ENCODE data around the gene ATP10A.

Gene ATP10A

DNA sequence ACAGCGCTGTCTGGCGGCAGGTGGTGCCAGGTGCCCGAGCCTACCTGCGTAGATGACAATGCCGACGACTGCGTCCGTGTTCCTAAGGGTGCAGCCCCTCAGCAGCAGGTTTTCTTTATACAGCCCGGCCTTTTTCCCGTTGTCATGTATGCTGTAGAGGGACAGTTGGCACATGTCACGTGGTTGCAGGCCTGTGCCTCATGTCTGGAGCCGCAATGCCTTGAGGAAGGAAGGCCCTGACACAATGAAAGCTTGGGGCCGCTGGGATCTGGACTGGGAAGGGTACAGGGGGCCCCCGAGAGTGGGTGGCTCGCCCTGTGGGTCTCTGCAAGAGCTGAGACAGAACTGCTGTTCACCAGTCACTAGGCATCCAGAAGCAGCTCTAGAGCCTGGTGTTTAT lies 136.0 kb downstream of the ATP10A start:
- in situ Hi-C loops (cut with HindIII; ENCODE audit: low sequenced_read_pairs), result no loop called here

DNA sequence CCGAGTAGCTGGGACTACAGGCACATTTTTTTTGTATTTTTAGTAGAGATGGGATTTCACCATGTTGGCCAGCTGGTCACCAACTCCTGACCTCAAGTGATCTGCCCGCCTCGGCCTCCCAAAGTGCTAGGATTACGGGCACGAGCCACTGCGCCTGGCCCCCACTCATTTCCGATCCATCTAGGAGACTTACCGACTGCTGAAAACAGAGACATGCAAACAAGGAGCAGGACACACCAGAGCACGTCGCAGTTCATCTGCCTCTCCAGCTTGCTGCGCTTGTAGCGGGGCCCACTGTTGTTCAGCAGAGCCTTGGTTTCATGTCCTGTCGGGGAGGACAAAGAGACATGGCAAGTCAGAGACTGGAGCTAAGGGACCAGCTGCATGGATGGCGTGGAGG lies 137.4 kb downstream of the ATP10A start:
- in situ Hi-C loops (cut with HindIII; ENCODE audit: low sequenced_read_pairs), result no loop called here

DNA sequence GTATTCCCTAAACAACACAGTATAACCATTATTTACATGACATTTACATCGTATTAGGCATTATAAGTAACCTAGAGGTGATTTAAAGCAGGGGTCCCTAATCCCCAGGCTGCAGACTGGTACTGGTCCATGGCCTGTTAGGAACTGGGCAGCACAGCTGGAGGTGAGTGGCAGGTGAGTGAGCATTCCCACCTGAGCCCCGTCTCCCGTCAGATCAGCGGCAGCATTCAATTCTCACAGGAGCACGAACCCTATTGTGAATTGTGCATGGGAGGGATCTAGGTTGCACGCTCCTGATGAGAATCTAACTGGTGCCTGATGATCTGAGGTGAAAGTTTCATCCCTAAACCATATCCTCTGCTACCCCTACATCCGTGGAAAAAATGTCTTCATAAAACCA lies 138.2 kb downstream of the ATP10A start:
- in situ Hi-C loops (cut with HindIII; ENCODE audit: low sequenced_read_pairs), result no loop called here

DNA sequence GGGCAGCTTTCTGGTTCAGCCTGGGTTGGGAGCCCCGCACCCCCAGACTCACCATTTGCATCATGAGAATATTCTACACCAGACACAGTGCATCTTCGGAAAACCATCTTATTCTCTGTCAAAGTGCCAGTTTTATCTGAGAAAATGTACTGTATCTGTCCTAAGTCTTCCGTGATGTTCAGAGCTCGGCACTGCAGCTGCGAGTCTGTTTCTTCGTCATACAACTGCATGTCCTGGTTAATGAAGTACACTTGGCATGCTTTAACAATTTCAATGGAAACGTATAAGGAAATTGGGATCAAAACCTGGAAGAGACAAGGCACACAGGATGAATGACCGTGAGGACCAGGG lies 141.5 kb downstream of the ATP10A start:
- in situ Hi-C loops (cut with HindIII; ENCODE audit: low sequenced_read_pairs), result no loop called here

DNA sequence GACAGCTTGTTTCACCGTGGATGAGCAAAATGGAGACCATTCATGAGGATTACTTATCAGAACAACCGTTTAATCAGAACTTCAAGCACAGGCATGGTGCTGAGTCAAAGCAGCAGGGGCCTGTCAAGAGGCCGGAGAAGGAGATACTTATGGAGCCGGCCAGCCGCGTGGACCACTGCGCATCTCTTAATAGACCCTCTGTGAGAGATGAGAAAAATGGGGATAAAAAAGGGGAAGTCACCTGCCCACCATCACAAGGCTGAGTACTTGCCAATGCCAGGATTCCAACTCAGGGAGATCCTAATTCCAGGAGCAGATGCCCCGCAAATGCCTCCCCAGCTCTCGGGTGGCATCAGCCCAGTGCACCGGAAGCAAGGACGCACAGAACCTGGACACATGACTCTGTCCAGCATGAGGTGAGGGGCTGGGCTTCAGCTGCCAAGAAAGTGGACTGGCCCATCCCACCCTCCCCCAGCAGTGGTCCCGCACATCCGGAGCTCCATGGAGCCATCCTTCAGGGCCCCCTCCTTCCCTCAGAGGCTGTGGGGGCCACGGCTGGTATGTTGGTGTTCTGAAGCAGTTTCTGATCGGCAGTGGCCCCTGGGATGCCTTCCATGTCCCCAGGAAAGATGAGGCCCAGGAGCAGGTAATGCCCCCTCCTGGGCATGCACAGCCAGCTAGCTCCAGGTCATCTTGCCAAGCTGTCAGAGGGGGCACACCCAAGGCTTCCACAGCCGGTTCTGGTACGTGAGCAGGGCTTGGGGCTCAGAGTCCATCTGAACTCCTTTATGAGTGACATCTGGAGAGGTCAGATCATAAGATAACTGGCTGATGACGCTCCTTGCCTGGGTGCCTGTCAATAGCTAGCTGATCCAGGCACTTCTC lies 143.8 kb downstream of the ATP10A start:
- in situ Hi-C loops (cut with HindIII; ENCODE audit: low sequenced_read_pairs), result no loop called here

DNA sequence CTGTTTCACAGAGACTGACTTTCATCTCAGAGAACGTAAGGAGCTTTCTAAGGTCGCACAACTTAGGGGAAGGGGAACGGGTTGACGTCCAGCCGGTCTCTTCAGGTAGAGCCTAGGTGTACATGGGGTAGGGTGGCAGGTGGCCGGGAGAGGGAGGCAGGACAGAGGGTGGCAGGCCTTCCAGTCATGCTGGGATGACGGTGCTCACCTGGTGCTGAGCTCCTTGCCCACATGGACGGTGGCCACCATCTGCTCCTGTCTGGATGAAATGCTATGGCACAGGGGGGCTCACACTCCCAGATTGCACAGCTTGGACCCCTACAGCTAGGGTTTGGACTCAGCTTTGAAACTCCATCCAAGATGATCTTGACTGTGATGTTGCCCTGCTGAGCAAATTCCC lies 144.5 kb downstream of the ATP10A start:
- in situ Hi-C loops (cut with HindIII; ENCODE audit: low sequenced_read_pairs), result no loop called here

DNA sequence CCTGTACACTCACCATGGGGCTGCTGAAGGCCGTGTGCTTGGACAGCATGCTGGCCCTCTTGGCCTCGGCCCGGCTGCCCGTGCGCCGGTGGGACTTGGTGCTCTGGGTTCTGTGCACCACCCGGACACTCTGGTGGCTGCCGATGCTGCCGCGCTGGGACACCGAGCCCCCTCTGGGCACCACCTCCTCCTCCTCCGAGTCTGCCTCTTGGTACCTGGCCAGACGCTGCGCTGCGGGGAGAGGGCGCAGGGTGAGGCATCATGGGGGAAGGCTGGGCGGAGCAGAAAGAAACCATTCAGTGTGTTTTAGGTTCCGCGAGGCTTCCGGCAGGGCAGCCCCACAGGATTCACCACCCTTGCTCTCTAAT lies 145.0 kb downstream of the ATP10A start:
- in situ Hi-C loops (cut with HindIII; ENCODE audit: low sequenced_read_pairs), result no loop called here

DNA sequence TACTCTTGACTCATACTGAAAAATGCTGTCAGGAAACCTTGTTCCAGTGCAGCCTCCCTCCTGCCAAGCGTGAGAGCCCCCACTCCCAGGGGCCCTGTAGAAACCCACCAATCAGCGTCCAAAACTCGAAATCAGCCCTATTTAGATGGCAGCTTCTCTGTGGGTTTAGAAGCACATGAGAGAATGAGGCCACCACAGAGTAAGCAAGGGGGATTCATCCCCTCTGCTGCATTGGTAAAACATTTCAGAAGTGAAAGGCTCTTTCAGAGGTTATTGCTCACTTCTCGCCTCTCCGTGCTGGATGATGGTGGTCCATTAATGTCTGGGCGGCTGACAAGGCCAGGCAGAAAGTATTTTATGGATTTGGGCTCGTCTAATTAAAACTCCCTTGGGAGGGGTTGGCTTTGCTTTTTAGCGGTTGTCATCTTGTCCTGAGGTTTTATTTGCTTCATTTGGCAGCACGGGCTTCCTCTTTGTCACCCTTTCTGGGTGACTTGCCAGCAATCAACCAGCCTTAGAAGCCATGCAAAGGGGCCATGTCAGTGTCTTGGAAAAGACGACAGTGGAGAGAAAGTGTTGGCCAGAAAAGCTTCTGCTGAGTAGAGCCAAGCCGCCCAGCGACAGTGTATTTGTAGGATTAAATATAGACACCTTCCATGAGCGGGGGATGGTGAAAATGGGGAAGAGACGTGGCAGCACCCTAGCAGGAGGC lies 145.5 kb downstream of the ATP10A start:
- in situ Hi-C loops (cut with HindIII; ENCODE audit: low sequenced_read_pairs), result no loop called here

DNA sequence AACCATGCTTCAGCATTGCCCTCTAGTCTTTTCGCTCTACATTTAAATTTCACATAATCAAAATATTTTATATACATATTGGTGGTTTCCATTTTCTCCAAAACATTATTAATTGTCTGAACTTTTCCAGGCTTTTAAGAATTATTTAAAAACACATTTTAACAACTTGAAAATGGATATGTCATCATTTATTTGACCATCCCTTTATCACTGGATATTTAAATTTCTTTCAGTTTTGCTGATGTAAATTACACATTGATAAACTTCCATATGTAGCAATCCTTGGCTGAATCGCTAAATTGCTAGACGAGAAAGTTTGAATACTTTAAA lies 146.0 kb downstream of the ATP10A start:
- in situ Hi-C loops (cut with HindIII; ENCODE audit: low sequenced_read_pairs), result no loop called here

DNA sequence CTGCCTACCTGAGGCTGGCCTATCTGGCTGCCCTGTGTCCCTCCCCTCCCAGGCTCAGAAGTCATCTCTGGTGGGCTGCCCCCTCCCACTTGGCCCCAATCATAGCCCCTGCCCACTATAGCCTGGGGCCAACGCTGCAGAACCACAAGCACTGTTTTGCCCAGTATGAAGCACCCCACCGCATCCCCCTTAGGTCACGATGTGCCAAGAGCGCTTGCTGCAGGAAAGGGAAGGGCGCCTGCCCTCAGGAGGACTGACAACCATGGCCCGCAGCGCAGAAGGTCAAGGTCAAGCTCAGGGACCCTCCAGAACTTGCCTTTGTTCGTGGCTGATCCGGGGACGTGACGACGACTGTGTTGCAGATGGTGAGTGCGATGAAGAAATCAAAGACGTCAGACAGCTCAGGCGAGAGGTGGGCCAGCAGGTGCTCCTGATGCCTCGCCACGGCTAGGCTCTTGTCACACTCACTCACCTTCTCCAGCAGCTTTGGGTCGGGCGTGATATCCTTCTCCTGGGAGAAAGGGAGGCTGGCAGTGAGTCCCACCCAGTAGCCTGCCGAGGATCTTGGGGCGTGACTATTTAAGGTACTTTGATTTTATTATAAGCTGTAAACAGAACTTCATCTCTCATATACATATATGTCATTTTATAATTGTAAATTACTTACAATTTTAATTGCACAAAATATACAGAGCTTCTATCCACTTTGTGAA lies 146.6 kb downstream of the ATP10A start:
- in situ Hi-C loops (cut with HindIII; ENCODE audit: low sequenced_read_pairs), result no loop called here

DNA sequence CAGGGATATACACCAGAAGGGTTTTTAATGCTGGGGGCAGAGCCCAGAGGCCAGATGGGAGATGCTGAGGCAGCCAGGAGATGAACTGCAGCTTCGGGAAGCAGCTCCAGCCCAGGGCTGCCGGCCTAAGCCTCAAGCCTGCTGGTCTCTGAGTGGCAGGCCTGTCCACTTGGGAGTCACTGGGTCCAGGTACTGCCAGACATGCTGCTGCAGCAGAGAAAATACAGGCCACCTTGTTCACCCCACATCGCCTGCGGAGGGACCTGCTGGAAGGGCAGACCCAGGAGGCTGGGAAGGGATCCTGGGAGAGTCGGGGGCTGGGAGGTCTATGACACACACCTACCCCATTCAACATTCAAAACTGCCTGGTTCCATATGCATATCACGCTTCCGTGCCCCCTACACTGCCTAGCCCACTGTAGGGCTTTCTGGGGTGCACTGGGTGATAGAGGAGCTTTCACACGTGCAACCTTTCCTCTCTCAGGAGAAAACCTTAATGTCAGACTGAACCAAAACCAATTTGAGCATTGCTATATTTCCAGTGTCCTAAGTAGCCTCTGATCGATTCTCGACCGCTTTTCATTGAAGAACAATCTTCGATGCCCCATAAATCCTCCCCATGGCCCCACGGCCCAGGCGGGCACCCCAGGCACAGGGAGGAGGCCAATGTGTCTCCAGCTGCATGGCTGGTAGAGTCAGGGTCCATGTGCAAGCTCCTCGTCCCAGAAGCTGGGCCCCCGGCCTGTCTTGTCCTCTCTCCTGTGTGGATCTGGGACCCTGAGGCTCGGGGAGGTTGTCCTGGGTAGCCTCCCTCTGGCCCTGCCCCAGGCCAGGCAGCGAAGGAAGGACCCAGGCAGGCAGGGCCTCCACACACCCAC lies 147.4 kb downstream of the ATP10A start:
- in situ Hi-C loops (cut with HindIII; ENCODE audit: low sequenced_read_pairs), result no loop called here

DNA sequence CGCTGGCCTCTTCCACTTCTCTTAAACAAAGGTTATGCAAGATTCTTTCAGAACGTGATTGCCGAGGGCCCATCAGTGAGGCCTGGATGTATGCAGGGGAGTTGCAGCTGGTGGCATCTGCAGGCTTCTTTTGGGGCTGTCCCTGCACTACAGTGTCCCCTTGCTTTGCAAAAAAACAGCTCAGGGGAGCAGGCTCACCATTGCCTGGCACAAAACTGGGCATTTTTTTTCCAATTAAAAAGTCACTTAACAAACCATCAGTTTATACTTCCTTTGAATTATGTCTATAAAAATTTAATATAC lies 148.6 kb downstream of the ATP10A start:
- in situ Hi-C loops (cut with HindIII; ENCODE audit: low sequenced_read_pairs), result no loop called here

DNA sequence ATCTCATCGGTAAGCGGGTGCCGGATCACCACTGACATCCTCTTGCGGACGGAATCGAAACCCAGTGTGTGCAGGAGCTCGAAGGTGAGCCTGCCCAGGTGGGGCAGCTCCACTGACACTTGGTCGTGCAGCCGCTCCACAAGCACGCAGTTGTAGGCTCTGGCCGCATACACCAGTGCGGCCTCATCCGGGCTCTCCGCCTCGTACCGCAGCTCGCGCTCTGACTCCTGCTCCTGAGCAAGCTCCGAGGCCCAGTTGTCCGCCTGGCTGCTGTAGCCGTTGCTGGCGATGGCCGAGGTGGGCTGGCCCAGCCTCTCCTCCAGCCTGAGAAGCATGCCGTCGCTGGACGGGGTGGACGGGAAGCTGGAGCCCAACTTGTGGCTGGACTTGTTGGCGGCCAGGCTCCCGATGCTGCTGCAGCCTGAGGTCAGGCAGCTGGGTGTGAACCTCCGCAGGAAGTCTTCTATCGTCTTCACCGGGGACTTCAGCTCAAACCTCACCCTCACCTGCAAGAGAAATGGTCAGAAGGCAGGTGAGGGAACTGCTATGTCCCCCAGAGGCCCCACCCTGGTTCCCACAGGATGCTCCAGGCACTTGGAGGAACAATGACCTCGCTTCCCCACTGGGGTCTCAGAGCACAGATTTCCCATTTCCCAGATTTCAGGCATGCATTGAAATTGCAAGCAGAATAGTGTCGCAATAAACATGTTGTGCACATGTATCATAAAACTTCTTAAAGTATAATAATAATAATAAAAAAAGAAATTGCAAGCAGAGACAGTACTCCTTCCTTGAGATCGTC lies 149.2 kb downstream of the ATP10A start:
- in situ Hi-C loops (cut with HindIII; ENCODE audit: low sequenced_read_pairs), result no loop called here

DNA sequence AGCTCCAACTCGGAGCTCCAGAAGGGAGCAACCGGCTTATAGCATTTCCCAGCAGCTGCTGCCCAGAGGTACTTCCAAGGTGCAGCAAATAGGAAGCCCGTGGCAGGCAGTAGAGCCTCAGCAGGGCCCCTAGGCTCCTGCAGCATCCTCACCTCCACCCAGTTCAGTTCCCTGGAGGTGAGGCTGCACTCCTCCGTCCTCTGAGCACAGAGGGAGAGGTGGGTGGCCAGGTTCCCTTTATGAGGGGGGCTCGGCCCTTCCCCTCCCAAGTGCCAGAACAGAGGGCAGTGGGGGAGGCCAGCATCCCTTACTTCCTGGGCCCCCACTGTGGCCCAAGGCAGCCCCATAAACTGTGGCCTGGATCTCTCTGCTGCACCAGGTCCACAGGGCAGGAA lies 150.2 kb downstream of the ATP10A start:
- in situ Hi-C loops (cut with HindIII; ENCODE audit: low sequenced_read_pairs), result no loop called here

DNA sequence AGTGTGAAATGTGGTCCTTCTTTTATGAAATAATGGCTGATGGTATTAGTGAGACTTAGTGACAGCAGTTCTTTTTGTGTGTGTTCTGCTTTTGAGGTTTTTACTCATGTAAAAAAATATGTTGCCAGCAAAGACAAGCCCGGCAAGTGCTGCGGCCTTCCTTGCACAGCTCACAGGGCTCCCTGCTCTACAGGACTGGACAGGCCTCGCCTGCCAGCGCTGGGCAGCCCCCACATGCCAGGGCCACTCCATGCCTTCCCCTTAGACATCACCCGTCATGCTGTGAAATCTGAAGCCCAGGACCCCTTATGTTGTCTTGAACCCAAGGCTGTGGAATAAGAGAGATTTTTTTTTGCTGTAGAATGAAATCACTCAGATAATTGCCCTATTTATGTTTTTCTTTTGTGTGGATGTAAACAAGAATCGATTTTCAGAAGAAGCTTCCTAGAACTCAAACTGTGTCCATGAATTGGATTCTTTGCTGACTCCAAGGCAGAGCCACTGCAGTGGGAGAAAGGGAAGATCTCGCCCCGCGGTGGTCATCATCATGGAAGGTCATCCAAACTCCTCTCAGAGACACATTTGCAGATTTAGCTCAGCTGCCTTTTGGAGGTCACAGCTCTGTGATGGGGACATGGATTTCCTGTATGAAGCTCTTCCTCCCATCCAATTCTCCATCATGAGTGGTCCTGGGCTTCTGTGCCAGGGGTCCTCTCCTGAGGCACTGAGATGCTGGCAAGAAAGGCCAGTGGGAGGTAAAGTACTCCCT lies 150.8 kb downstream of the ATP10A start:
- in situ Hi-C loops (cut with HindIII; ENCODE audit: low sequenced_read_pairs), result no loop called here

DNA sequence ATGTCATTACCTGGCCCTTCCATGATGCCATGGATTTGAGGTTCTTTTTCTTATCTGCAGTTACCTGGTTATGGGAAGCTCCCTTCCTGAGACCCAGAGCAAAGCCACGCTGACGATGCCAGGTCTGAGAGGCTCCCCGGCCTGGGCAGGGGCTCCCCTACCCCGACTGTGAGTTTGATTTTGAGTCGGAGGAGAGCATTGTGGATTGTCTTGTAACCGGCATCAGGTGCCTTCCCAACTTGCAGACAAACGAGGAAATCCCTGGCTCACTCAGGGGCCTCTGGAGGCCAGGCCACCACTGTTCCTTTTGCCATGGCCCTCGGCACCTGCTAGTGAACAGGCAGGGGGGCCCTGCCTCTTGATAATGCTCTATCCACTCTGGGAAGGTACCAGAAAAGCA lies 151.4 kb downstream of the ATP10A start:
- in situ Hi-C loops (cut with HindIII; ENCODE audit: low sequenced_read_pairs), result no loop called here

DNA sequence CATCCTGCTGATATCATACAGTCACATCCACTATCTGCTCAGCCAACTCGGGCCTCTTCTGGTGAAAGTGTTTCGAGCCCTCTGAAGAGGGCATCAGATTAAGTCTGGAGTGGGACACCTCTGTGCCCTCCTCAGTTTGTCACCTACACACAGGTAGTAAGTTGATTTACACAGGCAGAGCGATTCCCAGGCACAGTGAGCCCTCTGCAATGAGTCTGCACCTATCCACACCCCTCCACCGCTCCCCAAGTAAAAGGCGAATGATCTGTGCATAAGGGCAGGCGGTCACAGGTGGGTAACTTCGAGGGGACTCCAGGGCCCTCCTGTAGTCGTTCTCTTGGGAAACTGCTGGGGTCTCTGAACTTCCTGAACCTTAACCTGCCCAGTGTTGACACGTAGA lies 152.0 kb downstream of the ATP10A start:
- in situ Hi-C loops (cut with HindIII; ENCODE audit: low sequenced_read_pairs), result no loop called here

DNA sequence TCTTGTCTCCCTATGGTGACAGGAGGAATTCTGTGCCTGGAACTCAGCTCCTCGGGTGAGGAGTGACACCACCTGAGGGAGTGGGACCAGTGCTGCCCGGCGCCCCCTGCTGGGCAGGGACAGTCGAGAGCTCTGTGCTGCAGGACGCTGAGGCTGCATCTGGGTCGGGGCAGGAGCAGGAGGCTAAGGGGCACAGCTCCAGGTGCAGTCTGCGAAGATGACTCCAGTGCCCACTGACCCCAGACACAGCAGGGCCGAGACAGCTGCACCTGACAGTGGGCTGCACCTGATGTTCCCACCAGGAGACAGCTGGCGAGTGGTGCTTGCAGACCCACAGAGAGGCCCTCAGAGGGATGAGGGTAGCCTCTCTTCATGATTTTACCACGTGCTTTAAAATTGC lies 152.9 kb downstream of the ATP10A start:
- in situ Hi-C loops (cut with HindIII; ENCODE audit: low sequenced_read_pairs), result no loop called here

DNA sequence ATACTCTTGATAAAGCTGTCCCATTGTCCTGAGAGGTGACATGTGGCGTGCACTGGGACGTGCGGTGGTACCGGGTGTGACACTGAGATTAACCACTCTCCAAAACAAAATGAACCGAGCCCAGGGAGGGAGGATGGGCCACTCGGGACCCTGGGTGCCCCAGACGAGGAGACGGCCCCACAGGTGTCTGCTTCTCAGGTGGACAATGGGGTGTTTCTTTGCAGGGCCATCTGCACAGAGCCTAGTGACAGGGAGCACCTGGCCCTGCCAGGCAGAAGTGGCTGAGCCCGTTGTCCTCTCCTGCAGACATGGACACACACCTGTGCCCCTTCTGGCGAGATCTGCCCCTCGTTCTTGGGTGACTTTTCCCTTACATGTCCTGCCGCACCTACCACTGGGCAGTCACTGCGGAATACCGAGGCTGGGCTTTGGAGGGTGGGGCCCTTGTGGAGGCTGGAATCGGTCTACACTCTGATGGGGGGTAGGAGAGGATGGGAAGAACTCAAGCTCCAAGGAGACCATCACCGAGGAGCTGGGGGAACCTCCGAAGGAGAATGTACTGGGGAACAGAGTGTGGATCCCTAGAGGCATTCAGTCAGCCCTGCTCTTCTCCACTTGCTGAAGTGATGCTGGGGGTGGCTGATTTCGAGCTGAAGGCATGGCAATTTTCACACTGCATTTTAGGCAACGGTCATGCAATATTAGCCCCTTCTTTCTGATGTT lies 153.5 kb downstream of the ATP10A start:
- in situ Hi-C loops (cut with HindIII; ENCODE audit: low sequenced_read_pairs), result no loop called here
